K562 treated with DMSO at 1 percent for 12 hours (cell line): ENCODE results near the gene CTPS2. TPM values are rescaled to one million over a fixed set of nuclear protein-coding genes. Genes with fewer than 3 reads are reported as not detected.

ENCODE experiments used
- total RNA-seq: library from RNA; unstranded; fragments of 300-600 nt; gene quantifications from 2 replicates; pipeline ENCODE4 v1.2.3, GENCODE V29; 2022; ENCODE audit not compliant: insufficient read depth

CTPS2 gene, protein sequence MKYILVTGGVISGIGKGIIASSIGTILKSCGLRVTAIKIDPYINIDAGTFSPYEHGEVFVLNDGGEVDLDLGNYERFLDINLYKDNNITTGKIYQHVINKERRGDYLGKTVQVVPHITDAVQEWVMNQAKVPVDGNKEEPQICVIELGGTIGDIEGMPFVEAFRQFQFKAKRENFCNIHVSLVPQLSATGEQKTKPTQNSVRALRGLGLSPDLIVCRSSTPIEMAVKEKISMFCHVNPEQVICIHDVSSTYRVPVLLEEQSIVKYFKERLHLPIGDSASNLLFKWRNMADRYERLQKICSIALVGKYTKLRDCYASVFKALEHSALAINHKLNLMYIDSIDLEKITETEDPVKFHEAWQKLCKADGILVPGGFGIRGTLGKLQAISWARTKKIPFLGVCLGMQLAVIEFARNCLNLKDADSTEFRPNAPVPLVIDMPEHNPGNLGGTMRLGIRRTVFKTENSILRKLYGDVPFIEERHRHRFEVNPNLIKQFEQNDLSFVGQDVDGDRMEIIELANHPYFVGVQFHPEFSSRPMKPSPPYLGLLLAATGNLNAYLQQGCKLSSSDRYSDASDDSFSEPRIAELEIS
- total RNA-seq: 5.6 and 14.7 TPM in 2 replicates

GRCh38 chrX:16712548-16713155 lies at the start of gene CTPS2:
Gene CTPS2 (minus strand): TSS chrX:16712669. CDS start chrX:16702902, 9,767 bp downstream.

DNA sequence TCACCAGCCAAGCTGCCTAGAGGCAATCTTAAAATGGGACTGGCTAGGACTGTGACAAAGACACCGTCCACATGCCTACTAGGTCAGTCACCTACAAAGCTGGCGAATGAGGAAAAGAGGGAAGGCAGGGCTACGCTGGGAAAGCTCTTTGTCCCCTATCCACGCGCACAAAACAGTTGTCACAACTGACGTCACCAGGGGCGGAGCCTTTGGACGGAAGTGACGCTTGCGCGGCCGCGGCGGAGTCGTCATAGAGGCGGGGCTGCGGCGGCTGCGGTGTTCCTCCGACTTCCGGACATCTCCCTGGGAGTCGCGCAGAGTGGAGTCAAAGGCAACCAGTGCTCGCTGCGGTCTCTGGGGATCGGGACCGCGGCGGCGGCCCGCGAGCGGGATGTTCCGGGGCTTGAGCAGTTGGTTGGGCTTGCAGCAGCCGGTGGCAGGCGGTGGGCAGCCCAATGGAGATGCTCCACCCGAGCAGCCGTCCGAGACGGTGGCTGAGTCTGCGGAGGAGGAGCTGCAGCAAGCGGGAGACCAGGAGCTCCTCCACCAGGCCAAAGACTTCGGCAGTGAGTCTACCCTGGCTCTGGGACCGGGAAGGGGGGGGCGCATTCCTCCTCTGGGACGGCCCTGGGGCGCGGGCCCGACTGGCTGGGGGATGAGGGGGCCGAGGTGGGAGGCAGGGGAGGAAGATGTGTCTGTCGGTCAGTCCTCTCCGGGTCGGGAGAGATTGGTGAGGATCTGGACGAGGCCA lies 7.0 kb upstream of the CTPS2 start, which contains the start of gene SYAP1:
Gene SYAP1 (plus strand): TSS at position 279 of the 751 bp plus-strand sequence. CDS start 113 bp downstream, at position 392.

DNA sequence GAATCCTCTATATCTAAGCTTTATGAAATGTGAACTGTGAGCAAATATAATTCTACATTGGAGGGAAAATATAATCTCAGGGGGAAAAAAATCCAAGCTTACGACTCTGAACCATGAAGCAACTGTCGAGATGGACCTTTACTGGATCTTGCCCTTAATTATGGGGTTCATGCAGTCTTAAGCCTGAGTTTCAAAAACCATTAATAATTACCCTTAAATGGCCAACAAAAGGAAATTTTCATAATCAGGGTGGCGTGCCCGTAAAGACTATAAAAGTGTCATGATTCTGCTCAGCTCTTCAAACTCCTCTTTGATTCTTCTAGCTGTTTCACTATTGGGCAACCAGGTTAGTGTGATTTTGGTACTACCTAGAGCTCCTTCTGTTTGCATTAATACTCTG lies 62.6 kb downstream of the CTPS2 start, which contains the start of gene S100G:
Gene S100G (plus strand): TSS at position 301 of the 400 bp plus-strand sequence. CDS start 849 bp downstream, outside the sequence.

Other genes starting within 250 kb of the CTPS2 start
- not detected in 2 replicates for gene S100G, start 62.5 kb downstream of the CTPS2 start, total RNA-seq
- 11.9 and 22.1 TPM in 2 replicates for gene SYAP1, start 6.9 kb upstream of the CTPS2 start, total RNA-seq
- gene TXLNG, start 73.8 kb upstream of the CTPS2 start, total RNA-seq: 6.6 and 16.4 TPM in 2 replicates
- 64.3 and 120 TPM in 2 replicates for gene RBBP7, start 157.7 kb upstream of the CTPS2 start, total RNA-seq
- not detected in 2 replicates for gene REPS2, start 234.0 kb upstream of the CTPS2 start, total RNA-seq